Colonic mucosa (tissue), 4 donors: Measurements from ENCODE around the gene RPL31. TPM values are rescaled to one million over a fixed set of nuclear protein-coding genes. Genes with fewer than 3 reads are reported as not detected.

Experiments used
- DNase-seq: peaks from one replicate; pipeline ENCODE4 v3.0.0-alpha.2; 2020
- H3K27ac ChIP-seq: fragments of 200-600 bp; one replicate; pipeline ENCODE4 v1.8.0; 2021
- H3K27me3 ChIP-seq: fragments of 200-600 bp; one replicate; pipeline ENCODE4 v1.8.0; 2021
- H3K36me3 ChIP-seq: fragments of 200-600 bp; one replicate; pipeline ENCODE4 v1.8.0; 2021
- H3K4me1 ChIP-seq: fragments of 200-600 bp; one replicate; pipeline ENCODE4 v1.8.0; 2021; ENCODE audit warnings: mild to moderate bottlenecking
- H3K4me3 ChIP-seq: fragments of 200-600 bp; one replicate; pipeline ENCODE4 v1.8.0; 2021
- H3K9ac ChIP-seq, 2 donors: one replicate each; pipeline ENCODE4 v1.7.0; 2013; ENCODE audit warnings: control low read depth in 2 of 2, low read depth in 2 of 2, low read length in 2 of 2
- H3K9me3 ChIP-seq: fragments of 200-600 bp; one replicate; pipeline ENCODE4 v1.8.0; 2021
- intact Hi-C: fragments of 100-400 bp; cut with DNase I; formaldehyde crosslinking; loops from one replicate; pipeline ENCODE4 v1.14.1; 2022
- total RNA-seq, 2 donors: library from RNA; stranded (reverse); fragmentation: NEBNext Ultra II Directional in 1 of 2; extraction: Animal tissue kit (Norgen Biotek cat#: 25700) in 1 of 2; gene quantifications; one replicate each; pipeline ENCODE4 v1.2.1, GENCODE V29; 2021
- TF ChIP-seq, protein P1 (sequence below): fragments of 200-600 bp; IDR thresholded peaks from one replicate; pipeline ENCODE4 v1.8.0; 2022; ENCODE audit warnings: antibody characterized with exemption, mild to moderate bottlenecking
- donor health status: healthy.
- donor health status: DM: no; HTN: no; CAD: no.
- donor health status: DM: no; HTN: no; CAD: no.

The RPL31 gene
- total RNA-seq, 2 donors from 2014 or later, result 1,042 to 1,184 TPM

DNA sequence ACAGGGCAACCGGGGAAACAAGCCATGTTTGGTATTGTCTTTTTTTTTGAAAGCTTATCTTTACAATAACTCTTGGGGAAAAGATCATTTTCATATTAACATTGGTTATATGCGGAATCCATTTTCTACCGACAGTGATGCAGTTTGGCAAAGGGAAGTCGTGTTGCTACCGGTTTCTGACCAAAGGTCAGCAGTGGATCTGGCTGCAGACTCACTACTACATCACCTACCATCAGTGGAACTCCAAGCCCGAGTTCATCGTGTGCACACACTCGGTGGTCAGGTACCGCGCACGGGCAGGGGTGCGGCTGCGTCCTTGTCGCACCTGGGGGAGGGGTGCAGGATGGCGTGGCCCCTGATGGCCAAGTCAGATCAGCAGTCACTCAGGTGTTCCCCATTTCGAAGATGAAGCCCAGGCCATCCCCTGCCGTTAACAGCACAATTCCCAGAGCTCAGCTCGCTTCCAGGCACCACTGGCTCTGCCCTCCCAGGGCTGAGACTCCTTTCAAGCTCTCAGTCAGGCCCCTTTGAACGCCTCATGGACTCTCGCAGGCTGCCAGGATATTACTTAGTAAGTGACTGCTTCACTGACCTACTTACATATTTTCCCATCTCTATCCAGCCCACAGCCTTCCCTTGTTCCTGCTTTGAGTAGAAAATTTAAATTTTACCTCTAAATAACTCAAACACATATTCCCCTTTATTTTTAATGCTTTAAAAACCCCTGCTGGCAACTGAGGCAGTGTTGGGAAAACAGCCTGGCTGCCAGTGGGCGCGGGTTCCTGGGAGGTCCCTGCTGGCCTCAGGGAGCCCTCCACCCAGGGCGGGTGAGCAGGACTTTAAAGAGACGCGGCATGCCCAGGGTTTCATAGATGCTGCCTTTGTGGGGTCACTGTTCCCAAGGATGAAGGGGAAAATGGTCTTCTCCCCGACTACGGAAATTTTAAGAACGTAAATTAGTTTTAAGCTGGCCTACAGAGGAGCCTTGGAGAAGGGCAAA lies 33.6 kb upstream of the RPL31 start:
- no peak for DNase-seq
- TF ChIP-seq, protein P1, sequence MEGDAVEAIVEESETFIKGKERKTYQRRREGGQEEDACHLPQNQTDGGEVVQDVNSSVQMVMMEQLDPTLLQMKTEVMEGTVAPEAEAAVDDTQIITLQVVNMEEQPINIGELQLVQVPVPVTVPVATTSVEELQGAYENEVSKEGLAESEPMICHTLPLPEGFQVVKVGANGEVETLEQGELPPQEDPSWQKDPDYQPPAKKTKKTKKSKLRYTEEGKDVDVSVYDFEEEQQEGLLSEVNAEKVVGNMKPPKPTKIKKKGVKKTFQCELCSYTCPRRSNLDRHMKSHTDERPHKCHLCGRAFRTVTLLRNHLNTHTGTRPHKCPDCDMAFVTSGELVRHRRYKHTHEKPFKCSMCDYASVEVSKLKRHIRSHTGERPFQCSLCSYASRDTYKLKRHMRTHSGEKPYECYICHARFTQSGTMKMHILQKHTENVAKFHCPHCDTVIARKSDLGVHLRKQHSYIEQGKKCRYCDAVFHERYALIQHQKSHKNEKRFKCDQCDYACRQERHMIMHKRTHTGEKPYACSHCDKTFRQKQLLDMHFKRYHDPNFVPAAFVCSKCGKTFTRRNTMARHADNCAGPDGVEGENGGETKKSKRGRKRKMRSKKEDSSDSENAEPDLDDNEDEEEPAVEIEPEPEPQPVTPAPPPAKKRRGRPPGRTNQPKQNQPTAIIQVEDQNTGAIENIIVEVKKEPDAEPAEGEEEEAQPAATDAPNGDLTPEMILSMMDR, result no peak
- Histone ChIP-seq H3K27ac (no peak overlapping the region), H3K36me3 (no peaks in the 10 kb centered on the region), H3K4me1 (no peaks in the 10 kb centered on the region), H3K9ac (no peak overlapping the region), H3K27me3 (no peaks in the 10 kb centered on the region), H3K4me3 (no peak overlapping the region), H3K9me3 (no peaks in the 10 kb centered on the region)
- intact Hi-C loops, result no loop called here

- Histone ChIP-seq H3K27ac (no peak overlapping the region), H3K9me3 (no peaks in the 10 kb centered on the region), H3K4me1 (no peaks in the 10 kb centered on the region), H3K36me3 (no peaks in the 10 kb centered on the region), H3K27me3 (no peaks in the 10 kb centered on the region), H3K4me3 (no peak overlapping the region), H3K9ac (no peak overlapping the region)
- TF ChIP-seq, protein P1, result no peak
- intact Hi-C loops, result no loop called here
- DNase-seq, result no peak
Observed at GRCh38 chr2:100969998-100970397, 32.1 kb upstream of the RPL31 start.

GRCh38 chr2:100971221-100971620 lies 30.9 kb upstream of the RPL31 start:
- intact Hi-C loops, result no loop called here
- H3K9me3 ChIP-seq, result no peaks in the 10 kb centered on the region
- H3K4me1 ChIP-seq, result no peaks in the 10 kb centered on the region
- H3K4me3 ChIP-seq, result no peak overlapping the region
- DNase-seq, result no peak
- H3K27ac ChIP-seq, result no peak overlapping the region
- H3K9ac ChIP-seq, result no peak overlapping the region
- TF ChIP-seq, protein P1, result no peak
- no peaks in the 10 kb centered on the region for H3K36me3 ChIP-seq
- H3K27me3 ChIP-seq, result no peaks in the 10 kb centered on the region

GRCh38 chr2:100972452-100972851 lies 29.6 kb upstream of the RPL31 start:
- TF ChIP-seq, protein P1, result no peak
- Histone ChIP-seq H3K4me1 (no peaks in the 10 kb centered on the region), H3K36me3 (no peaks in the 10 kb centered on the region), H3K9me3 (no peaks in the 10 kb centered on the region), H3K4me3 (no peak overlapping the region), H3K27me3 (no peaks in the 10 kb centered on the region), H3K27ac (no peak overlapping the region), H3K9ac (no peak overlapping the region)
- intact Hi-C loops, result no loop called here
- no peak for DNase-seq

DNA sequence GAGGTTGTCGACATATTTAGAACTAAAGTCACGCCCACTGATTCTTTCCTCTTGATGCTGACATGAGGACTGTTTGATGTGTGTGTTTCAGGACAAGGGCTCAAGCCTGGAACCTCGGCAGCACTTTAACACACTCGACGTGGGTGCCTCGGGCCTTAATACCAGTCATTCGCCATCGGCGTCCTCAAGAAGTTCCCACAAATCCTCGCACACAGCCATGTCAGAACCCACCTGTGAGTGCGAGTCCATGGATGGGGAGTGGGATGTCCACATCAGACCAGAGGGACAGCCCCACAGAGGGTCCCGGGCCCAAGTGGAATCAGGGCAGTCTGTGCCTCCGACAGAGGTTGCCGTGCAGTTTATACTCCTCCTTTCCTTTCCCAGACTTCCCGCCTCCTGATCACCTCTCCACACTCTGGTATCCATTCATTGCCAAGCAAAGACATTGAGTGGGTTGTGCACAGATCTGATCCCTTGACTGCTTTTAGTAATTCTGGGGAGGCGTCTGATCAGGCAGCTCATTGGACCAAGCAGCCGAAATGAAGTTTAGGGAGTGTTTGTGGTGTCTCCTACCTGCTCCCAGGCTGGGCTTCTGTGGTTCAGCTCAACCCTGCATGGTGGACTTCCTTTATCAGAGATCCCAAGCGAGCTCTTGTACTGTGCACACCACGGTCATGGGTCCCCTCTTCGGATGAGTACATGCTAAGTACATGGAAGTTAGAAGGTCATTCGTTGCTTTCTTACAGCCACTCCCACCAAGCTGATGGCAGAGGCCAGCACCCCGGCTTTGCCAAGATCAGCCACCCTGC lies 27.2 kb upstream of the RPL31 start:
- DNase-seq, result no peak
- H3K9me3 ChIP-seq, result no peaks in the 10 kb centered on the region
- H3K4me1 ChIP-seq, result no peaks in the 10 kb centered on the region
- no peak overlapping the region for H3K4me3 ChIP-seq
- intact Hi-C loops, result no loop called here
- H3K36me3 ChIP-seq, result no peaks in the 10 kb centered on the region
- TF ChIP-seq, protein P1, result no peak
- no peaks in the 10 kb centered on the region for H3K27me3 ChIP-seq
- H3K9ac ChIP-seq, result no peak overlapping the region
- no peak overlapping the region for H3K27ac ChIP-seq
